SK-N-SH (cell line): ENCODE results near the gene PCIF1.

Source experiments
- SIN3A ChIP-seq: IDR thresholded peaks from 2 replicates; pipeline ENCODE4 v1.6.1; 2012; ENCODE audit warnings: low read depth, mild to moderate bottlenecking, low read length, moderate library complexity, borderline replicate concordance
- YY1 ChIP-seq: IDR thresholded peaks from 2 replicates; pipeline ENCODE4 v1.4.0; 2012; ENCODE audit warnings: low read depth, mild to moderate bottlenecking
- TF ChIP-seq, protein P1 (sequence below): fragments of 200-600 bp; sonication (generic); IDR thresholded peaks from 2 replicates; pipeline ENCODE4 v1.6.1; 2017; ENCODE audit warnings: antibody characterized with exemption, mild to moderate bottlenecking, moderate library complexity
- TF ChIP-seq, protein P2 (sequence below): IDR thresholded peaks from 2 replicates; pipeline ENCODE4 v1.4.0; 2012; ENCODE audit warnings: low read depth

DNA sequence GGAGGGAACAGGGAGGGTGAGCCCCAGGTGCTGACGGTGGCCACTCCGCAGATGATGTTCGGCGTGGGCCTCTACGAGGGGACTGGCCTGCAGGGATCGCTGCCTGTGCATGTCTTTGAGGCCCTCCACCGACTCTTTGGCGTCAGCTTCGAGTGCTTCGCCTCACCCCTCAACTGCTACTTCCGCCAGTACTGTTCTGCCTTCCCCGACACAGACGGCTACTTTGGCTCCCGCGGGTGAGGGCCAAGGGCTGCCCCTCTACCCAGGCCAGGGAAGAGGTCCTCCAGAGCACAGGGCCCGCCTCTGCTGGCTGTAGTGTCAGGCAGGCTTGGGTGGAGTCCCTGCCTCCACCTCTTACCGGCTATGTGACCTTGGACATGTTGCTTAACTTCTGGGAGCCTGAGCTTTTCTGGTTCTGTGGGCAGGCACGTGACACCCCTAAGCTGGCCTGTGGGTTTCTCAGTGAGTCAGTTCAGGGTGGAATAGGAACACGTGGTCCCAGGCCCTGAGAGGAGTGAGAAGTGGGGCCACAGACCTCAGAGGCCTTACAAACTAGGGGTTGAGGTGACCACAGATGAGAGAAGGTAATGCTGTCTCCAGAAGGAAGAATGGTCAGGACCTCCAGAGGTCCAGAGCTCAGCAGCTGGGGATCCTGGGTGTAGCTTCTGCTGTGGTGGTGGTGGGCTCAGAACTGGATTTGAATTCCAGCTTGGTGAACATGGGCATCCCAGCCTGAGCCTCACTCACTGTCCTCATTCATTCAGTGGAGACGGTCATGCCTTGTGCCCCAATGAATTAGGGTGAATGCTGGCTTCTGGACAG is 11.9 kb downstream of the PCIF1 start:
- TF ChIP-seq YY1 (no peak), SIN3A (no peak)
- TF ChIP-seq, protein P1, sequence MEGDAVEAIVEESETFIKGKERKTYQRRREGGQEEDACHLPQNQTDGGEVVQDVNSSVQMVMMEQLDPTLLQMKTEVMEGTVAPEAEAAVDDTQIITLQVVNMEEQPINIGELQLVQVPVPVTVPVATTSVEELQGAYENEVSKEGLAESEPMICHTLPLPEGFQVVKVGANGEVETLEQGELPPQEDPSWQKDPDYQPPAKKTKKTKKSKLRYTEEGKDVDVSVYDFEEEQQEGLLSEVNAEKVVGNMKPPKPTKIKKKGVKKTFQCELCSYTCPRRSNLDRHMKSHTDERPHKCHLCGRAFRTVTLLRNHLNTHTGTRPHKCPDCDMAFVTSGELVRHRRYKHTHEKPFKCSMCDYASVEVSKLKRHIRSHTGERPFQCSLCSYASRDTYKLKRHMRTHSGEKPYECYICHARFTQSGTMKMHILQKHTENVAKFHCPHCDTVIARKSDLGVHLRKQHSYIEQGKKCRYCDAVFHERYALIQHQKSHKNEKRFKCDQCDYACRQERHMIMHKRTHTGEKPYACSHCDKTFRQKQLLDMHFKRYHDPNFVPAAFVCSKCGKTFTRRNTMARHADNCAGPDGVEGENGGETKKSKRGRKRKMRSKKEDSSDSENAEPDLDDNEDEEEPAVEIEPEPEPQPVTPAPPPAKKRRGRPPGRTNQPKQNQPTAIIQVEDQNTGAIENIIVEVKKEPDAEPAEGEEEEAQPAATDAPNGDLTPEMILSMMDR, result no peak
- TF ChIP-seq, protein P2, sequence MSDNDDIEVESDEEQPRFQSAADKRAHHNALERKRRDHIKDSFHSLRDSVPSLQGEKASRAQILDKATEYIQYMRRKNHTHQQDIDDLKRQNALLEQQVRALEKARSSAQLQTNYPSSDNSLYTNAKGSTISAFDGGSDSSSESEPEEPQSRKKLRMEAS, result no peak
